K562 (cell line): ENCODE results near the gene TMEM108. TPM values are rescaled to one million over a fixed set of nuclear protein-coding genes. Genes with fewer than 3 reads are reported as not detected.
A peak's percentile ranks its signal among the peaks of the same experiment; 100 is the strongest.

Source experiments
- ATAC-seq: fragments of 200-7000 bp; cut with Tn5 transposase; 3 replicates; pipeline ENCODE4 v1.9.1; 2020; ENCODE audit warnings: moderate library complexity
- BruUV-seq: library from RNA; stranded (reverse); fragments of 400-500 nt; replicated peaks from 2 replicates; lab custom pipeline; 2021; lab: Mats Ljungman, UMichigan
- CTCF ChIA-PET: fragments of 300-600 bp; formaldehyde crosslinking; extraction: SDS; loops from one replicate; lab custom pipeline; 2021; ENCODE audit warnings: low intra/inter-chr PET ratio; lab: Yijun Ruan, JAX
- POLR2A ChIA-PET: fragments of 300-600, 350-650 bp; sonication (Branson Sonifier 250); formaldehyde crosslinking; extraction: SDS; loops from one replicate; lab custom pipeline; 2021; ENCODE audit warnings: antibody characterized with exemption, inconsistent platforms; lab: Yijun Ruan, JAX
- DNase-seq, 4 experiments: peaks; one replicate each; pipeline versions ENCODE4 v3.0.0 to v3.0.0-alpha.2; 2011 to 2018; ENCODE audit warnings: low spot score in 3 of 4, mixed read lengths in 3 of 4; ENCODE audit errors: extremely low read depth in 1 of 4
- FAIRE-seq: peaks from 2 replicates; lab custom pipeline; 2011; peaks lifted over from hg19 to GRCh38; lab: Jason Lieb, UNC
- H2AFZ ChIP-seq: 2 replicates; pipeline ENCODE4 v1.6.0; 2011; ENCODE audit warnings: low read depth, low read length, control low read depth, inconsistent platforms
- H3K27ac ChIP-seq: fragments of 200-600 bp; 3 replicates; pipeline ENCODE4 v1.8.0; 2011; ENCODE audit warnings: low read depth, mild to moderate bottlenecking, control low read depth, inconsistent platforms, low read length, moderate library complexity, mixed read lengths; ENCODE audit errors: extremely low read depth
- H3K27me3 ChIP-seq, 2 experiments: fragments of 300-600 bp in 1 of 2; 2 replicates in 1 of 2; 3 replicates in 1 of 2; pipeline versions ENCODE4 v1.6.0 to v1.8.0; 2011; ENCODE audit warnings: inconsistent platforms in 2 of 2, low read length in 2 of 2, mild to moderate bottlenecking in 1 of 2, mixed read lengths in 1 of 2, moderate library complexity in 1 of 2; ENCODE audit not compliant: control insufficient read depth in 2 of 2, insufficient read depth in 2 of 2
- H3K36me3 ChIP-seq: fragments of 300-600 bp; 3 replicates; pipeline ENCODE4 v1.8.0; 2011; ENCODE audit warnings: mild to moderate bottlenecking, low read length, inconsistent platforms; ENCODE audit not compliant: control insufficient read depth, insufficient read depth
- H3K4me1 ChIP-seq, 2 experiments: fragments of 200-600 bp in 1 of 2; replicated peaks in 1 of 2; 2 replicates in 1 of 2; 3 replicates in 1 of 2; pipeline versions ENCODE4 v1.5.1 to v1.8.0; 2011; ENCODE audit warnings: inconsistent platforms in 2 of 2, low read length in 2 of 2, mild to moderate bottlenecking in 1 of 2, mixed read lengths in 1 of 2, moderate library complexity in 1 of 2; ENCODE audit not compliant: control insufficient read depth in 2 of 2, insufficient read depth in 2 of 2
- H3K4me2 ChIP-seq: 2 replicates; pipeline ENCODE4 v1.6.1; 2011; ENCODE audit warnings: low read length, control low read depth, inconsistent platforms, mixed read lengths; ENCODE audit not compliant: insufficient read depth
- H3K4me3 ChIP-seq: fragments of 200-600 bp; sonication (generic), shearing (Covaris generic); 2 replicates; pipeline ENCODE4 v1.5.1; 2016; ENCODE audit warnings: control low read depth, inconsistent platforms
- H3K79me2 ChIP-seq: fragments of 200-600 bp; 3 replicates; pipeline ENCODE4 v1.8.0; 2011; ENCODE audit warnings: low read length, inconsistent platforms; ENCODE audit not compliant: control insufficient read depth, insufficient read depth
- H3K9ac ChIP-seq, 2 experiments: 2 replicates each; pipeline versions ENCODE4 v1.6.0 to v1.6.1; 2011; ENCODE audit warnings: low read depth in 2 of 2, low read length in 2 of 2, control low read depth in 1 of 2, inconsistent platforms in 1 of 2, mild to moderate bottlenecking in 1 of 2, mixed read lengths in 1 of 2; ENCODE audit not compliant: insufficient read depth in 1 of 2
- H3K9me1 ChIP-seq: one replicate; pipeline ENCODE4 v1.6.0; 2011; ENCODE audit warnings: inconsistent platforms, mild to moderate bottlenecking, low read length, moderate library complexity; ENCODE audit not compliant: control insufficient read depth, insufficient read depth
- H3K9me3 ChIP-seq: replicated peaks from 2 replicates; pipeline ENCODE4 v1.5.1; 2011; ENCODE audit warnings: low read depth, low read length, inconsistent platforms; ENCODE audit not compliant: control insufficient read depth, insufficient read depth
- H4K20me1 ChIP-seq: replicated peaks from 2 replicates; pipeline ENCODE4 v1.6.1; 2011; ENCODE audit warnings: low read length, inconsistent platforms, mixed read lengths; ENCODE audit not compliant: control insufficient read depth, insufficient read depth
- RBFOX2 ChIP-seq: fragments of 200-400 bp; formaldehyde crosslinking; IDR thresholded peaks from 2 replicates; pipeline ENCODE4 v1.6.1; 2017; ENCODE audit warnings: low read depth, mild to moderate bottlenecking, low read length, moderate library complexity
- TFAP4 ChIP-seq: sonication (generic); formaldehyde crosslinking; IDR thresholded peaks from 2 replicates; pipeline ENCODE4 v1.8.0; 2022; ENCODE audit warnings: missing genetic modification reagents, mild to moderate bottlenecking, moderate library complexity, borderline replicate concordance
- WGBS: fragments of 100-300 bp; shearing (Covaris generic); methylation state at CpG from one replicate; pipeline ENCODE4 v1.1.6; 2016; ENCODE audit warnings: low coverage, mixed read lengths; ENCODE audit not compliant: insufficient coverage; ENCODE audit errors: missing lambda C conversion rate; 5-methylcytosine and 5-hydroxymethylcytosine counted together
- in situ Hi-C: fragments of 300-500 bp; cut with MboI; formaldehyde crosslinking; loops from 4 replicates; pipeline ENCODE4 v1.15.0; 2018; ENCODE audit warnings: inconsistent platforms, mixed read lengths
- intact Hi-C: fragments of 100-400 bp; cut with micrococcal nuclease; formaldehyde crosslinking; loops from 2 replicates; pipeline ENCODE4 v1.14.2; 2022
- polyA plus RNA-seq, 8 experiments: library from polyadenylated mRNA; depleted of rRNA in 4 of 8; stranded (reverse) in 5 of 8; unstranded in 3 of 8; fragments of >200 nt; fragmentation: Nextera tagmentation in 2 of 8; fragmentation: Illumina TruSeq in 1 of 8; extraction: Ambion mirVana in 2 of 8; extraction: Trizol in 1 of 8; gene quantifications; 2 replicates each; pipeline versions ENCODE4 v1.2.1 to v1.2.3, GENCODE V29; 2011 to 2014; ENCODE audit warnings: inconsistent platforms in 1 of 8, missing spikeins in 1 of 8
- total RNA-seq, 7 experiments: library from RNA; depleted of rRNA in 6 of 7; stranded (reverse); fragments of >200 nt in 6 of 7; fragmentation: Illumina TruSeq in 2 of 7; extraction: Trizol in 2 of 7; gene quantifications; 2 replicates each; pipeline versions ENCODE4 v1.2.1 to v1.2.3, GENCODE V29; 2011 to 2021; ENCODE audit warnings: low replicate concordance in 1 of 7
- TF ChIP-seq, protein P1 (sequence below), 2 experiments: IDR thresholded peaks; 2 replicates each; pipeline ENCODE4 v1.6.1; 2012; ENCODE audit warnings: improper control_type of control experiment in 2 of 2, low read depth in 2 of 2, low read length in 2 of 2, borderline replicate concordance in 1 of 2

TMEM108 gene
- total and polyA plus RNA-seq, 9 of the 15 experiments (the other 6 are each of a cell fraction or from before 2014, with no cell fraction given): 0.65 to 11.1 (median 3.4) TPM

DNA sequence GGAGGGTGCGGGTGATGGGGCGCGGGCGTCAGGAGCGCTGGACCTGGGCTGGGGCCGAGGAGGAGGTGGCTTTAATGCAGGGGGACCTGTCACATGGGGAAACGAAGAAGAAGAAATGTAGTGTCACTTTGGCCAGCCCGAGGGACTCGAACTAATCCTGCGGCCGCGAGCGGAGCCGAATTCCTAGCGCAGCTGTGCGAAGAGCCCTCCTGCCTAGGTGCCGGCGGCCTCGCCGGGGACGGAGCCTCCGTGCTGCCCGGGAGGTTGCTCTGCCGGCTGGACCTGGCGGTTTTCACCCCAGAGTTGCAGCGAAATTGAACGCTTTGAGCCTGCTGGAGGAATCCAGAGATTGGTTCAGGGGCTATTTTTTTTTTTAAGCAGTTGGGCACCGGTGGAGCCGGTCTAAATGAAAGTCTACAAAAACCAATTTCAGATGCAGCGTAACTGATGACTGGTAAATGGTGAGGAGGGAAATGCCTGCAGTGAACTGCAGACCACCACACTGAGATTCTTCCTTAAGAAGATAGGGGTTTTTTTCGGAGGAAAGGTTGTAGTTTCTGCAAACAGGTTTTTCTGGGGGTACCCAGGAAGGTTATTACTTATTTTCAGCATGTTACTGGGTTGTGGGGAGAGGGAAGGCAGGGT lies 662 bp downstream of the TMEM108 start:
- intact Hi-C loops: no loop called here
- TF ChIP-seq TFAP4 (CRISPR knock-in tag): no peak
- TF ChIP-seq, protein P1, sequence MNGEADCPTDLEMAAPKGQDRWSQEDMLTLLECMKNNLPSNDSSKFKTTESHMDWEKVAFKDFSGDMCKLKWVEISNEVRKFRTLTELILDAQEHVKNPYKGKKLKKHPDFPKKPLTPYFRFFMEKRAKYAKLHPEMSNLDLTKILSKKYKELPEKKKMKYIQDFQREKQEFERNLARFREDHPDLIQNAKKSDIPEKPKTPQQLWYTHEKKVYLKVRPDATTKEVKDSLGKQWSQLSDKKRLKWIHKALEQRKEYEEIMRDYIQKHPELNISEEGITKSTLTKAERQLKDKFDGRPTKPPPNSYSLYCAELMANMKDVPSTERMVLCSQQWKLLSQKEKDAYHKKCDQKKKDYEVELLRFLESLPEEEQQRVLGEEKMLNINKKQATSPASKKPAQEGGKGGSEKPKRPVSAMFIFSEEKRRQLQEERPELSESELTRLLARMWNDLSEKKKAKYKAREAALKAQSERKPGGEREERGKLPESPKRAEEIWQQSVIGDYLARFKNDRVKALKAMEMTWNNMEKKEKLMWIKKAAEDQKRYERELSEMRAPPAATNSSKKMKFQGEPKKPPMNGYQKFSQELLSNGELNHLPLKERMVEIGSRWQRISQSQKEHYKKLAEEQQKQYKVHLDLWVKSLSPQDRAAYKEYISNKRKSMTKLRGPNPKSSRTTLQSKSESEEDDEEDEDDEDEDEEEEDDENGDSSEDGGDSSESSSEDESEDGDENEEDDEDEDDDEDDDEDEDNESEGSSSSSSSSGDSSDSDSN (IDR thresholded peaks at IDR 0.05; ENCODE audit: borderline replicate concordance in 1 of 2, low read depth in 2 of 2, low read length in 2 of 2): 0 out of 4 replicates have a peak, but pooled peaks have one; percentile 51 to 56
- no peak for TF ChIP-seq RBFOX2
- TF ChIP-seq, all 486 proteins: peak for 1
- peak overlapping the region; percentile 7 to 85; a peak in 3 of 4 replicates for H3K9ac ChIP-seq
- DNase-seq (peak; percentile 6 to 16 (median 11)), FAIRE-seq (no peak), ATAC-seq (peak; percentile 64)
- H3K4me2 ChIP-seq: peak overlapping the region; percentile 84
- no peaks in the 10 kb centered on the region; a peak in 1 of 5 replicates for H3K27me3 ChIP-seq
- no peak overlapping the region for H3K27ac ChIP-seq
- no TSS peak for BruUV-seq
- no peaks in the 10 kb centered on the region; the same call in 1 of the 3 replicates for H3K79me2 ChIP-seq
- ChIA-PET CTCF (no interaction called here), POLR2A (interaction anchor here (1.4 kb wide), 1 partner anchor 19 kb away, joined by 3 read pairs; no protein-coding TSS in a partner anchor)
- no peaks in the 10 kb centered on the region for H3K9me1 ChIP-seq
- H3K9me3 ChIP-seq: no peaks in the 10 kb centered on the region
- H2AFZ ChIP-seq: peak overlapping the region; percentile 92
- peaks cover 5 to 16% of the 10 kb centered on the region in 2 experiments; a peak in 4 of 5 replicates for H3K4me1 ChIP-seq
- no peaks in the 10 kb centered on the region for H3K36me3 ChIP-seq
- WGBS: 2% methylated on average over 21 of the region's 31 CpGs
- in situ Hi-C loops: loop anchor here (25.0 kb wide), 3 partner anchors 302 to 773 kb away; partner anchors contain the start of gene SRPRB
- H3K4me3 ChIP-seq: peak overlapping the region; percentile 58
- H4K20me1 ChIP-seq: no peaks in the 10 kb centered on the region
